Keratinocyte (primary cell): Measurements from ENCODE around the gene FPR1. TPM values are rescaled to one million over a fixed set of nuclear protein-coding genes. Genes with fewer than 3 reads are reported as not detected.

ENCODE experiments used
- DNase-seq: peaks from one replicate; pipeline ENCODE4 v3.0.0-alpha.2; 2011; ENCODE audit warnings: low read depth, missing footprints, low spot score
- FAIRE-seq: peaks from 2 replicates; lab custom pipeline; 2011; peaks lifted over from hg19 to GRCh38; lab: Jason Lieb, UNC
- H2AFZ ChIP-seq: 2 replicates; pipeline ENCODE4 v1.6.0; 2012; ENCODE audit warnings: low read length, control low read depth, inconsistent platforms; ENCODE audit not compliant: control insufficient read depth
- H3K27ac ChIP-seq: 2 replicates; pipeline ENCODE4 v1.5.1; 2011; ENCODE audit warnings: low read length; ENCODE audit not compliant: control insufficient read depth, insufficient read depth
- H3K27me3 ChIP-seq: 3 replicates; pipeline ENCODE4 v1.6.0; 2011; ENCODE audit warnings: low read length; ENCODE audit not compliant: control insufficient read depth, insufficient read depth; ENCODE audit errors: extremely low read depth
- H3K36me3 ChIP-seq, 2 experiments: 2 replicates in 1 of 2; 3 replicates in 1 of 2; pipeline ENCODE4 v1.5.1; 2011; ENCODE audit warnings: low read length in 2 of 2, mild to moderate bottlenecking in 1 of 2; ENCODE audit not compliant: control insufficient read depth in 2 of 2, insufficient read depth in 2 of 2; ENCODE audit errors: extremely low read depth in 1 of 2
- H3K4me1 ChIP-seq: 3 replicates; pipeline ENCODE4 v1.5.1; 2011; ENCODE audit warnings: low read length; ENCODE audit not compliant: control insufficient read depth, insufficient read depth; ENCODE audit errors: extremely low read depth
- H3K4me2 ChIP-seq: 3 replicates; pipeline ENCODE4 v1.6.0; 2011; ENCODE audit warnings: low read depth, low read length; ENCODE audit not compliant: control insufficient read depth, insufficient read depth; ENCODE audit errors: extremely low read depth
- H3K4me3 ChIP-seq, 3 experiments: fragments of 200-600 bp in 1 of 3; sonication (generic) in 1 of 3; 2 replicates in 2 of 3; 3 replicates in 1 of 3; pipeline ENCODE4 v1.5.1; 2011 to 2016; ENCODE audit warnings: low read length in 3 of 3, mild to moderate bottlenecking in 3 of 3, control low read depth in 2 of 3, inconsistent platforms in 1 of 3, low read depth in 1 of 3, mixed read lengths in 1 of 3, mixed run types in 1 of 3, moderate library complexity in 1 of 3; ENCODE audit not compliant: control insufficient read depth in 2 of 3, insufficient read depth in 2 of 3; ENCODE audit errors: extremely low read depth in 1 of 3
- H3K79me2 ChIP-seq: 2 replicates; pipeline ENCODE4 v1.6.0; 2012; ENCODE audit warnings: low read length; ENCODE audit not compliant: control insufficient read depth, insufficient read depth
- H3K9ac ChIP-seq: 3 replicates; pipeline ENCODE4 v1.6.0; 2011; ENCODE audit warnings: low read length; ENCODE audit not compliant: control insufficient read depth, insufficient read depth; ENCODE audit errors: extremely low read depth
- H3K9me1 ChIP-seq: 3 replicates; pipeline ENCODE4 v1.6.0; 2011; ENCODE audit warnings: low read length; ENCODE audit not compliant: control insufficient read depth, insufficient read depth; ENCODE audit errors: extremely low read depth
- H3K9me3 ChIP-seq: 2 replicates; pipeline ENCODE4 v1.5.1; 2012; ENCODE audit warnings: low read depth, low read length; ENCODE audit not compliant: control insufficient read depth
- H4K20me1 ChIP-seq: 3 replicates; pipeline ENCODE4 v1.6.0; 2011; ENCODE audit warnings: low read length; ENCODE audit not compliant: control insufficient read depth, insufficient read depth; ENCODE audit errors: extremely low read depth
- EZH2 ChIP-seq: IDR thresholded peaks from one replicate; pipeline ENCODE4 v1.6.1; 2012; ENCODE audit warnings: inconsistent platforms, mild to moderate bottlenecking, low read length, moderate library complexity
- dilution Hi-C: fragments of 300-500 bp; cut with MboI; formaldehyde crosslinking; loops from one replicate; pipeline ENCODE4 v1.7.0; 2020; ENCODE audit warnings: low sequenced_read_pairs; ENCODE audit not compliant: extremely low pct_ligation_motif_present
- polyA plus RNA-seq, 5 experiments: library from polyadenylated mRNA; depleted of rRNA in 3 of 5; stranded (reverse) in 3 of 5; stranded (forward) in 1 of 5; unstranded in 1 of 5; fragments of >200 nt; gene quantifications; 1 replicate in 1 of 5; 2 replicates in 3 of 5; 3 replicates in 1 of 5; pipeline versions ENCODE4 v1.2.1 to v1.2.3, GENCODE V29; 2011 to 2012; ENCODE audit warnings: missing spikeins in 2 of 5, low read depth in 1 of 5, low replicate concordance in 1 of 5
- TF ChIP-seq, protein P1 (sequence below), 3 experiments: IDR thresholded peaks in 1 of 3; conservative IDR thresholded peaks in 1 of 3; optimal IDR thresholded peaks in 1 of 3; 2 replicates in 2 of 3; 3 replicates in 1 of 3; pipeline versions ENCODE3 to v1.5.1; 2011; ENCODE audit warnings: low read length in 3 of 3, mild to moderate bottlenecking in 3 of 3, moderate library complexity in 2 of 3, control low read depth in 1 of 3, inconsistent platforms in 1 of 3; ENCODE audit not compliant: insufficient read depth in 2 of 3; ENCODE audit errors: extremely low read depth in 1 of 3

FPR1 gene
- polyA plus RNA-seq, 1 donor (not counting 4 experiments of a cell fraction or from before 2014, with no cell fraction given) = 2.4 TPM

GRCh38 chr19:51726049-51726448, 25.6 kb downstream of the FPR1 start:
- FAIRE-seq (peak; percentile 90), DNase-seq (peak; percentile 94)
- Histone ChIP-seq H3K4me1 (peaks cover 31% of the 10 kb centered on the region), H3K79me2 (no peaks in the 10 kb centered on the region), H3K4me3 (no peak overlapping the region), H3K9ac (peak overlapping the region; percentile 61), H3K36me3 (no peaks in the 10 kb centered on the region), H3K27me3 (peaks cover 23% of the 10 kb centered on the region), H3K4me2 (peak overlapping the region; percentile 62), H4K20me1 (no peaks in the 10 kb centered on the region), H2AFZ (peak overlapping the region; percentile 42), H3K9me3 (peaks cover 2% of the 10 kb centered on the region), H3K9me1 (no peaks in the 10 kb centered on the region), H3K27ac (peak overlapping the region; percentile 71)
- dilution Hi-C loops = no loop called here
- TF ChIP-seq, protein P1, sequence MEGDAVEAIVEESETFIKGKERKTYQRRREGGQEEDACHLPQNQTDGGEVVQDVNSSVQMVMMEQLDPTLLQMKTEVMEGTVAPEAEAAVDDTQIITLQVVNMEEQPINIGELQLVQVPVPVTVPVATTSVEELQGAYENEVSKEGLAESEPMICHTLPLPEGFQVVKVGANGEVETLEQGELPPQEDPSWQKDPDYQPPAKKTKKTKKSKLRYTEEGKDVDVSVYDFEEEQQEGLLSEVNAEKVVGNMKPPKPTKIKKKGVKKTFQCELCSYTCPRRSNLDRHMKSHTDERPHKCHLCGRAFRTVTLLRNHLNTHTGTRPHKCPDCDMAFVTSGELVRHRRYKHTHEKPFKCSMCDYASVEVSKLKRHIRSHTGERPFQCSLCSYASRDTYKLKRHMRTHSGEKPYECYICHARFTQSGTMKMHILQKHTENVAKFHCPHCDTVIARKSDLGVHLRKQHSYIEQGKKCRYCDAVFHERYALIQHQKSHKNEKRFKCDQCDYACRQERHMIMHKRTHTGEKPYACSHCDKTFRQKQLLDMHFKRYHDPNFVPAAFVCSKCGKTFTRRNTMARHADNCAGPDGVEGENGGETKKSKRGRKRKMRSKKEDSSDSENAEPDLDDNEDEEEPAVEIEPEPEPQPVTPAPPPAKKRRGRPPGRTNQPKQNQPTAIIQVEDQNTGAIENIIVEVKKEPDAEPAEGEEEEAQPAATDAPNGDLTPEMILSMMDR (optimal IDR thresholded peaks at IDR 0.05 in 1 of 3, IDR thresholded peaks at IDR 0.05 in 1 of 3, conservative IDR thresholded peaks at IDR 0.05 in 1 of 3; ENCODE audit: extremely low read depth in 1 of 3, insufficient read depth in 2 of 3, low read length in 3 of 3) = no peak
- TF ChIP-seq EZH2 = no peak

- Histone ChIP-seq H2AFZ (peak overlapping the region; percentile 19), H3K27me3 (peaks cover 23% of the 10 kb centered on the region), H3K27ac (no peak overlapping the region), H3K4me3 (no peak overlapping the region), H3K79me2 (no peaks in the 10 kb centered on the region), H3K9me3 (no peaks in the 10 kb centered on the region), H4K20me1 (no peaks in the 10 kb centered on the region), H3K36me3 (no peaks in the 10 kb centered on the region), H3K4me1 (peaks cover 31% of the 10 kb centered on the region), H3K9me1 (no peaks in the 10 kb centered on the region), H3K9ac (peak overlapping the region; percentile 38), H3K4me2 (peak overlapping the region; percentile 0)
- FAIRE-seq (no peak), DNase-seq (no peak)
- dilution Hi-C loops = no loop called here
- TF ChIP-seq EZH2 = no peak
- TF ChIP-seq, protein P1 (optimal IDR thresholded peaks at IDR 0.05 in 1 of 3, IDR thresholded peaks at IDR 0.05 in 1 of 3, conservative IDR thresholded peaks at IDR 0.05 in 1 of 3; ENCODE audit: extremely low read depth in 1 of 3, insufficient read depth in 2 of 3, low read length in 3 of 3) = no peak
Observed at GRCh38 chr19:51724543-51724942, 27.1 kb downstream of the FPR1 start.
